SW480 (cell line): Measurements from ENCODE around the gene MIB2.
"Not testable (repeated sequence)": the region's sequence is repeated elsewhere in the genome, so short reads cannot be mapped to it uniquely, and the experiment has no call there.

Experiments
- DNase-seq: peaks from one replicate; pipeline ENCODE4 v3.0.0-alpha.2; 2016; ENCODE audit warnings: low spot score

MIB2 gene

GRCh38 chr1:1615256-1616044 is at the start of gene MIB2:
MIB2 (plus strand) TSS chr1:1615500; CDS start chr1:1623453, 7,953 bp downstream.
- DNase-seq: peak; percentile 95

- no peak for DNase-seq
These were observed 48.0 kb upstream of the MIB2 start for GRCh38 chr1:1567152-1567875.

GRCh38 chr1:1567891-1568291 is 47.4 kb upstream of the MIB2 start:
- DNase-seq: no peak

GRCh38 chr1:1569341-1569740 is 46.0 kb upstream of the MIB2 start:
- DNase-seq: no peak

GRCh38 chr1:1573843-1574720 is 41.2 kb upstream of the MIB2 start:
- peak; percentile 67 for DNase-seq

- peak; percentile 90 for DNase-seq
These were observed 40.4 kb upstream of the MIB2 start, which contains the start of gene SSU72 for GRCh38 chr1:1574721-1575537. SSU72 (minus strand) TSS chr1:1574863; CDS start chr1:1574557, 306 bp downstream.

GRCh38 chr1:1577367-1578011 is 37.8 kb upstream of the MIB2 start:
- no peak for DNase-seq

GRCh38 chr1:1578371-1578940 is 36.8 kb upstream of the MIB2 start:
- DNase-seq: no peak

- no peak for DNase-seq
These were observed 32.5 kb upstream of the MIB2 start for GRCh38 chr1:1582585-1583346.

- no peak for DNase-seq
These were observed 31.8 kb upstream of the MIB2 start for GRCh38 chr1:1583347-1584010.

GRCh38 chr1:1591452-1591851 is 23.8 kb upstream of the MIB2 start:
- no peak for DNase-seq

GRCh38 chr1:1593834-1594601 is 21.3 kb upstream of the MIB2 start:
- DNase-seq: no peak

- DNase-seq: peak; percentile 44
These were observed 20.6 kb upstream of the MIB2 start for GRCh38 chr1:1594602-1595260.

- DNase-seq: not testable (repeated sequence)
These were observed 20.0 kb upstream of the MIB2 start for GRCh38 chr1:1595341-1595740.

GRCh38 chr1:1596493-1597274 is 18.6 kb upstream of the MIB2 start:
- DNase-seq: no peak

GRCh38 chr1:1597275-1597930 is 17.9 kb upstream of the MIB2 start:
- no peak for DNase-seq
